GM19025 (cell line): Measurements from ENCODE around the gene GRIP1.
A peak's percentile ranks its signal among the peaks of the same experiment; 100 is the strongest.

ENCODE experiments used
- ATAC-seq: cut with Tn5 transposase; IDR thresholded peaks from one replicate; pipeline ENCODE4 v1.9.1; 2021; ENCODE audit warnings: mild to moderate bottlenecking, low read depth, moderate library complexity; ENCODE audit not compliant: unreplicated experiment

The GRIP1 gene

DNA sequence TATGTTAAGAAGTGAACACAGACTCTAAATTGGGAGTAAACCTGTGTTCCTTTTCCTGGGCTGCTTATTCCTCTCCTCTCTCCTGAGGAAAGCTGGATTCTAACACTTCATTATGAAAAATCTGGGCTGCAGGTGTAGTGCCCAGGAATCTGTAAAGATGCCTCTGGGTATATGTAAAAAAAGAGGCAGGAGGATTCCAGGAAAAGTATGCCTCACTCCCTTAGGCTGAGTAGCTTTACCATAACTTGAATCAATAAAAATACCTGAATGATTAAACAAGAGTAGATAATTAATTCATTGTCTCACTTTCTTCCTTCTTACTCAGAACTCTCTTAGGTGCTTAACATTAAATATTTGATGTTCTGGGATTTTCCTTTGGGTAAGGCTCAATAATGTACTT lies 185.1 kb downstream of the GRIP1 start:
- ATAC-seq, result no peak

DNA sequence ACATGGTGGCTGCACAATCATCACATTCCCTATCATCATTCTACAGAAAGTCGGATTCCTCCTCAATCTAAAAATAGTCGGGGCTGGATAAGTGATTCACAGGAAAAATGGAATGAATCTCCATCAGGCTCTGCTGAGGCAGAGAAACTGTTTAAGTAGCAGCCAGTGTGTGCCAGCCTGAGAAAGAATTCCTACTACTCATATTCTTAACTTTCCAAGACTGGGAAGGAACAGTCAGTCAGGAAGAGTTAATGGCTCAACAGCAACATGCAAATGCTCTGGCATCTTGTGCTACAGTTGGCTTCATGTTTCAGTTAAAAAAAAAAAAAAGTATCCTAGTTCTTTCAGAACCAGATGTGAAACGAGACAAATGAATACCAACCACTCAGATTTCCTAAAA lies 187.0 kb downstream of the GRIP1 start:
- ATAC-seq, result no peak

DNA sequence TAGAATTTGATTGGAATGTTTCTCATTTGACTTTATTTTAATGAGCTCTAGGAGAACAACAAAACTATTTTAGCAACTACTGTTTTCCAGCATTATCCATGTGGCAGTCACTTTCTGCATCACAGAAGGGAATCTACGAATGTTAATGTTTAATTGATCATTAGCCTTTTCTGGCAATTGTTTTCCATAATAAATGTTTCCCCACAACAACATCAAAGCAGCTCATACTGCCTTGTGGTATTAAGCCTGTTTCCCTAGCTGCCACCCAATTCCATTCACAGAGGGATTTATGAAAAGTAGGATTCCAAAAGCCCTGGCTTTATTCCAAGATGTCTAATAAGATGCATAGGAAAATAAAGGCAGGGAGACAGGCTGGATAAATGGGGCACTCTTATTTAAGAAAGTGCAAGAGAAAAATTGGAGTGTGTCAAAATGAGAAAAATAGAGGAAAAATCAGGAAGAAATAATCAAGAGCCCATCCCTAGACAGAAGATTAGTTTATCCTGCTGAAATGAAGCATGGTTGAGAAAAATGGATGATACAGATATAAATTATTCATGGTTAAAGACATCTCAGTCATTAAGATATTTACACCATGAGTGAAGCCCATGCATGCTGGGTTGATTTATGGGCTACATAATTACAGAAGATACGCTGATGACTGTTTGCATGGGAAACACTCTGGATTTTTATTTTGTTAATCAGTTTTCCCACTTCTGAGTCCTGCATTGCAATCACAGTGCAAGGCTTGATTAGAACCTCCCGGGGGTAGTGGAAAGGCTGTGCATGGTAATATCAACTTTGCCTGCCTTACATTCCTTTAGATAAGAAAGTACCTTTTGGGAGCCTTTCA lies 196.3 kb downstream of the GRIP1 start:
- ATAC-seq, result no peak

DNA sequence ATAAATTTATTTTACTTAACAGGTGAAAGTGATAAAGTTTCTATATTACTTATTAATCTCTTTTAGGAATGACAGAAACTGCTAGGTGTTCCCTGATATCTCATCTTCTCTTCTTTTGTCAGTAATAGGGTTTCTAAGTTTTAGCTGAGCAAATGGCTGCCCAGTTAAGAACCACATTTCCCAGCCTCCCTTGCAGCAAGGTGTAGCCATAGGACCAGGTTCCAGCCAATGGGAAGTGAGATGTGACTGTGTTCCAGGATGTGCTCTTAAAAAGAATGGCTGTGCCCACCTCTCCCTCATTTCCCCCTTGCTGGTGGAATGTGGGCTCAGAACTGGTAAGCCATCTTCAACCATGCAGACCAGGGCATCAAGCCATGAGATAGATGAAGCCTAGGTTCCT lies 210.9 kb downstream of the GRIP1 start:
- ATAC-seq, result no peak

DNA sequence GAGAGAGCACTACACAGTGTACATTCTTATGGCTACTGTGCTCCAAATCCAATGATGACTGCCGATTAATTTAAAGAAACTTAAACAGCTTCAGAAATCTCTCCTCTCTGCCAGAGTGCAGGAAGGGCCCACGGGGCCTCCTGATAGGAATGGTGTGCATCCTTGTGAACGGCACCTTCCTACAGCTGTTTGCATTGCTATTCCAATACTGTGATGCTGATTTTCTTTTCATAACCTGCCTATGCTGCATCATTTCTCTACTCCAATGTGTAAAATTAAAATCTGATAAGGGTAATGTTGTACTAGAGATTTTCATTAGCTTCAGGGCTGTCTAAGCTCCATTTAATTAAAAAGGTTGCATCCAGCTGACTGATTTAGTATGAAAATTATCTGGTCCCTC lies 217.5 kb downstream of the GRIP1 start:
- no peak for ATAC-seq

DNA sequence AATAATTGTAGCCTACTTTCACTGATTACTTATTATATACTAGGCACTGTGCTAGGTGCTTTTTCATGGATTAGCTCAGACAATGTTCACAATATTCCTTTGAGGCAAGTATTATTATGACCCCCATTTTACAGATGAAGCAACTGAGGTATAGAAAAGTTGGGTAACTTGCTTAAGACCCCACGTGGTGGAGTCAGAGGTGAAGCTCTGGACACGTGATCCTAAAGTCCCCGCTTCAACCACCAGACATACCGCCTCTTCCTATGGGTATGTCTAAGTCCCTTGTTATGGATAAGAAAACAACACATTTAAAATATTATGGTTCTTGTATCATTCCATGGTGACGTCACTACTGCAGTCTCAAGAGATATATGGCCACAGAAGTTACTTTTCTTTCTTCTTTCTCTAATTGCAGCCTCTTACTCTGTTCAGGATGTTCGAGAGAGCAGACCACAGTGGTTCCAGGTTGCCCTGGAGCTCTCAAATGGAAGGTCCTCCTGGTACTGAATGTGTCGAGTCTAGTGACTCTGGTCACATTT lies 218.9 kb downstream of the GRIP1 start:
- ATAC-seq, result no peak

DNA sequence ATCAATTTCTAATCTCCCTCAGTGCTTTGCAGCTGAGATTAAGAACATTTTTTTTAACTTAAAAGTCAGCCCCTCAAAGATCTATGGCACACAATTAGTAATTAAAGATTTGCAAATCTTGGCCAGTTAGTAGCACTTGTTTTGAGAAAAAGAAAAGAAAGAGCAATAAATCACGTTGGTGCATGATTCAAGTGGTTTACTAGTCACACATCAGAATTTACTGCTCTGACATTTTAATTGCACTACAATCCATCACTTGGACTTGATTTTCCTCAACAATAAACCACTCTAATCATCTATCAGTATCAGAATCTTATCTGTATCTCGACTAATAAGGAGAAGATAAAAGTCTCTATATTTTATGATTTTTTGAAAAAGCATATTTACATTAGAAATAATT lies 222.3 kb downstream of the GRIP1 start:
- no peak for ATAC-seq

DNA sequence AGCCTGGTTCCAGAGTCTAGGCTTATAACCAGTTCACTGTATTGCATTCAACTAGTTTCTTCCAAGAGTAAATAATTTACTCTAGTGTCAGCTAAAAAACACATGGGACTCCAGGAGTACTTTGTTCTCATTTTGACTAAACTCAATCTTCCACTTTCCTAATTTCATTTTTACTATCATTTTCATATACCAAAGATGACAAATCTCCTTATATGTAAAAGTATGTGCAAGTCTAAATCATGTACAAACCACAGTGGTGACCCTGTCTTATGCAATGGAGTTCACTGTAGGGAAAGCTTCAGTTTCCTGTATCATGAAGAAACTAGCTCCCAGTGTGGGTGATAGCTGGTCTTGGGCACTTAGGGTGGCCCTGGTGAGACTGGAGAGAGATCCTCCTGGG lies 225.0 kb downstream of the GRIP1 start:
- ATAC-seq, result peak; percentile 77

DNA sequence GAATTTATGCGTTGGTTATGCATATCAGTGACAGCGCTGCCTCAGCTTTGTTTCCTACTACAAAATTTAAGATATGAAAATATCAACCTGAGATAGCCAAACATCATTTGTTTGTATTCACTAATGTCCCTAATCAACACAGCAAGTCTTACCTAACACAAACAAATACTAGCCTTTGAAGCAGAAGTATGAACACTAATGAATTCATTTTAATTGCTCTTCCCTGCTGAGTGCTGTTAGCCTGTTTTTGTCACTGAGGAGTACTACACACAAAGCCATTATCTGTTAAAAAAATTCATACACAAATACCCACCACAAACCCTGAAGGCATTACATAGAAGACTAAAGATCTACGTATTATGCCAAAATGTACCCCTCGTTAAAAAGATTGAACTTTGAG lies 225.8 kb downstream of the GRIP1 start:
- no peak for ATAC-seq

DNA sequence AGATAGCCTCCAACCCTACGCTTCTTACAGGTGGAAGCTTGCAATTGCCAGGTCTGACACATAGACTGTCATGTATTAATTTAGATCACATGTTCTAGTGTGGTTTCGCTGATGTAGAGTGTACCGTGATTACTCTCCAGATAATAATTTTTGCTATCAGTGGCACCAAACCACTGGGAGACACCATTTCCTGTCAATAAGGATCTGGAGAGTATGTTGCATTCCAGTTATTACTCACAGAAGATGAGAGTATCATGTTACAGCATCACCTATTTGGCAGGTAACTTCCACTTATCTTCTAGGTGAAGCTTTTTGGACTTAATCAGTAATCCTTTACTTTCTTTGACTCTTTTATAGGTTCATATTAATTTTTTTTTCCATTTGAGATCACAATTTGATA lies 229.3 kb downstream of the GRIP1 start:
- ATAC-seq, result no peak

DNA sequence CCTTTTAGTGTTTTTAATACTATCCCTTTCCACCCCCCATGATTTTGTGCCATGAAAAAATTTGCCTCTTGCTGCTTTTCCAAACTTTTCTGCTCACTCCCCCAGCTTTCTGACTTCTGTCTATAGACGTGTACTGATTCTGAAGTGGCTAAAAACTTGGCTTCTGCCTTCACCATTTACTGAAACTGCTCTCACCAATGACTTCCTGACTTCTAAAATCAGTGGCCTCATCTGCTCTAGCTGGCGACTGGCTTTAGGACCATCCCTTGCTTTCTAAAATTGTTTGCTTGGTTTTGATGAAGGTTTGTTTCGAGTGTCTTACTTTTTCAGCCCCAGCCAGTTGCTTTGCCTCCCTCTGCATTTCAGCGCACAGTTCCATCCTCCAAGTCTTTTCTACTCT lies 231.2 kb downstream of the GRIP1 start:
- ATAC-seq, result no peak

DNA sequence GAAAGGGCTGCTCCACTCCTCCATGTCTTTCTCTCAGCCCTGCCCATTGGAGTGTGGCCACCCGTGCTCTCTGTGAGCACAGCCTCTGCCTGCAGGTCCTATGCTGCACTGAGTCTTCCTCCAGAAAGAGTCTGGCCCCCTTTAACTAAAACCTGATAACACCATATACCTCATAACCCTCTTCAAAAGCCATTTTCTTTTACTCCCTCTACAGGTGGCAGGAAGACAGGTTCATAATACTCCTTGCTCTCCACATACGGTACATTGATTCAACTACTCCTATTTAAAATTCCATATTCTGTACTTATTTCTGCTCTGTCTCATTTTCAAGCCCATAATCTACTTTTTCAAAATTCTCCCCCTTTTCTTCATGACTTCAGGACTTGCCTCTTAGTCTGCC lies 232.6 kb downstream of the GRIP1 start:
- ATAC-seq, result no peak

DNA sequence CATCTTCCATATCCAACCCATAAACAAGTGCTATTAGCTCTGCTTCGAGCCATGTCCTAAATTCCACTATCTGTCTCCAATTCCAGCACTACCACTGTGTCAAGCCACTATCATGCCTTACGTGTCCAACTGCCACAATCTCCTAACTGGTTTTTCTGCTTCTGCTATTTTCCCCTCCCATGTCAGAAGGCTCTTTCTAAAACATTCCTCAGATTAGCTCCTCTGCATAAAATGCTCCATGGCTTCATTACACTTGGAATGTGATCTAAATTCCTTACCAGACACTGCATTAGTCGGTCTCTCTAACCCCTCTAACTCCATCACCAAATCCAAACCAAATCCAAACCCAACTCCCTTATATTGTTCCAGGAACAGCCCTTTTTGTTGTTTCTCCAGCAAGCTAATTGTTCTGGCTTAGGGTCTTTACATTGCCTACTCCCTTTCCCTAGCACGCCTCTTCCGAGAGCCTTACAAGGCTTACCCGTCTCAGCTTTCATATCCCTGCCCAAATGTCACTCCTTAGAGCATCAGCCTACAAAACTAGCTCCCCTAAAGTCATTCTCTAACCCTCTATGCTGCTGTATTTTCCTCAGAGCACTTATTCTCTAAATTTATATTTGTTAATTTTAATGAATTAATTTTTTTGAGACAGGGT lies 236.8 kb downstream of the GRIP1 start:
- no peak for ATAC-seq

DNA sequence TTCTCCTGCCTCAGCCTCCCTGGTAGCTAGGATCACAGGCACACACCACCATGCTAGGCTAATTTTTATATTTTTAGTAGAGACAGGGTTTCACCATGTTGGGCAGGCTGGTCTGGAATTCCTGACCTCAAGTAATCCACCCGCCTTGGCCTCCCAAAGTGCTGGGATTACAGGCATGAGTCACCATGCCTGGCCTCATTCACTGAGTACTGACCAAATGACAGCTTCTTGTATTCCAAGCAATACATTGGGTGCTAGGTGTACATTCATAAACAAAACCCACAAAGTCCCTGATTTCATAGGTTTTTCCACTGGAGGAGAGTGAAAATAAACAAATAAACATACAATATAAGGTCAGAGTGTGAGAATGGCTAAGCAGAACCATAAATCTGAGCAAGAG lies 240.3 kb downstream of the GRIP1 start:
- ATAC-seq, result no peak

DNA sequence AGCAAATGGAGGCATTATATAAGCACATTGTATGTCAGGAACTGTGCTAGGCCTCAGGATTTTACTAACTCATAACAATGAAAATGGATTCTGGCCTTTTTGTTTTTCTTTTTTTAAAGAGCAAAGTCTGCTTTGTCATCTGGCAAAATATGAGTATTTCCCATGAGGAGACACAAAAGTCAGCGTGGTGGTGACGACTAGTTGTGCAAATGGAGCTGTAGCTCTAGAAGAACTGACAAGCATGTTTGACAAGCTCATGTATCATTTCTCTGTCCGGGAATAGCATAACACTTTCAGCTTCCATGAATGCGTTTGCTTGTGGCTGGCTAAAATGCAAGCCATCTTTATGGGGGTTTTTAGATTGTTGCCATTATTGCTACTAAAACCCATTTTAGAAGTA lies 248.8 kb downstream of the GRIP1 start:
- ATAC-seq, result no peak

DNA sequence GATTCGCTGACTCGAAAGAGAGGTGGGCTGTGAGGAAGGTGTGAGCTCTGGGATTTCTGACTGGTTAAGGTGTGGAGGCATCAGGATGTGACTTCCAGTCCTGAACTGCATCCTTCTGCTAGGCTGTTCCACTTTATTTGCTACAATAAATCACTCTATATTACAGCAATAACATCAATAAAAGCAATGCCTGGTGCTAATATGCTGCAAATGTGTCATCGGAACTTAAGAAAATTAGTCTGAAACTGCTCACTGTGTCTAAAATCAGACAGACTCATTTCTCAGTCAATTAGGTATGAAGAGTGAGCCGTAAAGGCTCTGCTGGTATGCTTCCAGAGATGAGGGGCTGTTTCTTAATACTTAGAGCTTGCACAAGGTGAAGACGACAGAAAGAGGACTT lies 250.0 kb downstream of the GRIP1 start:
- no peak for ATAC-seq

DNA sequence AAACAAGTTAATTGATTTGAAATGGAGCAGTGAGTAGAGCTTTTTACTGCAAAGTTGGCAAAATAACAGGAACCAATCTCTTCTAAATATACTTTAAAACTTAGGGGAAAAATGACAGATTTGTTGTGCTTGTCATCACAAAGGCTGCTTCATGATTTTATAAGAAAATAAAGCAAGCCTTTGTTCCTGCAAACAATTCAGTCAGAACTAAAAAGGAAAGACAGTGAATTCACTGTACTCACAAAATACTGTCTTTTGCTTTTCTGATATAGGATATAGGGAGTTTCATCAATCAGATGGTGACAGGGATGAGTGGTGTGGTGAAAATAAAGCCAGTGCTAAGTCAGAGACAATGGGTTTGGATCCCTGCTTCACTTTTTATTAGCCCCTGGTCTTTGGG lies 250.6 kb downstream of the GRIP1 start:
- ATAC-seq, result no peak

DNA sequence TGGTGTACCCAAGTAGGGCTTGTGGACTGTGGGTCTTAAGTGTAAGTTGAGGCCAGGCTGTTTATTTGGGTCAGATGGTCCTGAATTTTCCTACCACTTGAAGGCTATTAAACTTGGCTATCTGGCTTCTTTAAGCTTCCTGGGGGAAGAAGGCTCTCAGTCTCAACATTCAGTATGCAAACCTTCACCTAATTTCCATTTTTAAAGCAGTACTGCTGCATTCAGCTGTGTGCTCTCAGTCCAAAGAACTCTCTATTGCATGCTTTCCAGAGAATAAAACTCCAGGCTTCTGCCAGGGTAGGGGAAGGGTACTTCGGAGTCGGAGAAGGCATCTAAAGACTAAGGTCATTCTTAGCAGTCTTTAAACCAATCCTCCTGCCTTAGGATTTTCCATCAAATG lies 252.2 kb downstream of the GRIP1 start:
- ATAC-seq, result no peak

DNA sequence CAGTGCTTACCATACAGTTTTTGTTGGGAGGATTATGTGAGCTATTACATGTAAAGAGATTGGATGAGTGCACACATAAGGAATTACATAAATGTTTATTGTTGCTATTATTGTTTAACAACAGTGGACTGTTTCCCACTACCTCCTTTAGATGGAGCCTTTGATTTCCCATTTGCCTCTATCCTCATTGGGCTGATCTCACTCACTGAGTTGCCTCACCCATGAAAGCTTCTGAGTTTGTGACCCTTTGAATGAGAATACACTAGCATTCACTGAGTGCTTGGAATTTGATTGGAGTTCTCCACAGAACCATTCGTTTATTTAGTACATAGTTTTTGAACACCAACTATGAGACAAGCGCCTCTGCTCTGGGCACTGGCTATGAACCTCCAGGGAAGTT lies 255.6 kb downstream of the GRIP1 start:
- ATAC-seq, result no peak

DNA sequence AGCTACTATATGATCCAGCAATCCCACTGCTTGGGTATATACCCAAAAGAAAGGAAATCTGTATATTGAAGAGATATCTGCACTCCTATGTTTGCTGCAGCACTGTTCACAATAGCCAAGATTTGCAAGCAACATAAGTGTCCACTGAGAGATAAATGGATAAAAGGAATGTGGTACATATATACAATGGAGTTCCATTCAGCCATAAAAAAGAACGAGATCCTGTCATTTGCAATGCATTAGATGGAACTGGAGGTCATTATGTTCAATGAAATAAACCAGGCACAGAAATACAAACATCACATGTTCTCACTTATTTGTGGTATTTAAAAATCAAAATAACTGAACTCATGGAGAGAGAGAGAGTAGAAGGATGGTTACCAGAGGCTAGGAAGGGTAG lies 260.0 kb downstream of the GRIP1 start:
- ATAC-seq, result no peak

DNA sequence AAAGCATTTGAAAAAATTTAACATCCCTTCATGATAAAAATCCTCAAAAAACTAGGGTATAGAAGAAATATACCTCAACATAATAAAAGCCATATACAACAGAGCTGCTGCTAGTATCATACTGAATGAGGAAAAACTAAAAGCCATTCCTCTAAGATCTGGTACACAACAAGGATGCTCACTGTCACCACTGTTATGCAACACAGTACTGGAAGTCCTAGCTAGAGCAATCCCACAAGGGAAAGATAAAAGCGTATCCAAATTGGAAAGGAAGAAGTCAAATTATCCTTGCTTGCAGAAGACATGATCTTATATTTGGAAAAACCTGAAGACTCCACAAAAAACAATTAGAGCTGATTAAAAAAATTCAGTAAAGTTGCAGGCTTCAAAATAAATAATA lies 261.7 kb downstream of the GRIP1 start:
- ATAC-seq, result no peak
